A673 (cell line): Measurements from ENCODE around the gene ZNF511. TPM values are rescaled to one million over a fixed set of nuclear protein-coding genes. Genes with fewer than 3 reads are reported as not detected.

Source experiments
- BruUV-seq: library from RNA; stranded (reverse); fragments of 400-500 nt; replicated peaks from 2 replicates; lab custom pipeline; 2021; lab: Mats Ljungman, UMichigan
- CTCF ChIA-PET: fragments of 300-600 bp; sonication (Branson Sonifier 250); formaldehyde crosslinking; loops from one replicate; lab custom pipeline; 2022; ENCODE audit warnings: antibody characterized with exemption; lab: Charles Lee
- POLR2A ChIA-PET: fragments of 300-600 bp; sonication (Branson Sonifier 250); formaldehyde crosslinking; loops from one replicate; lab custom pipeline; 2022; ENCODE audit warnings: antibody characterized with exemption; ENCODE audit not compliant: low non-redundant PET; lab: Charles Lee
- DNase-seq: peaks from one replicate; pipeline ENCODE4 v3.0.0-alpha.2; 2015; ENCODE audit warnings: low spot score
- H3K27ac ChIP-seq: fragments of 200-600 bp; sonication (generic); 2 replicates; pipeline ENCODE4 v1.5.1; 2016; ENCODE audit warnings: mixed run types, low read depth, mild to moderate bottlenecking, mixed read lengths, antibody characterized with exemption, low read length; ENCODE audit not compliant: poor library complexity, severe bottlenecking
- H3K27me3 ChIP-seq: fragments of 200-600 bp; sonication (generic); replicated peaks from 2 replicates; pipeline ENCODE4 v1.6.1; 2017; ENCODE audit warnings: mixed run types, low read depth, mild to moderate bottlenecking, mixed read lengths, antibody characterized with exemption, low read length; ENCODE audit not compliant: insufficient read depth, poor library complexity
- H3K36me3 ChIP-seq: fragments of 200-600 bp; sonication (generic); 2 replicates; pipeline ENCODE4 v1.6.1; 2016; ENCODE audit warnings: mixed run types, mild to moderate bottlenecking, mixed read lengths, antibody characterized with exemption, low read length; ENCODE audit not compliant: insufficient read depth, poor library complexity, severe bottlenecking
- H3K4me1 ChIP-seq: fragments of 200-600 bp; sonication (generic); 2 replicates; pipeline ENCODE4 v1.6.1; 2017; ENCODE audit warnings: mixed run types, mild to moderate bottlenecking, mixed read lengths, antibody characterized with exemption, low read length; ENCODE audit not compliant: insufficient read depth, poor library complexity, severe bottlenecking
- H3K4me3 ChIP-seq: fragments of 200-600 bp; sonication (generic); 2 replicates; pipeline ENCODE4 v1.5.1; 2016; ENCODE audit warnings: low read depth, mixed run types, mild to moderate bottlenecking, mixed read lengths, low read length; ENCODE audit not compliant: poor library complexity, severe bottlenecking
- H3K9me3 ChIP-seq: fragments of 200-600 bp; sonication (generic); 2 replicates; pipeline ENCODE4 v1.6.1; 2016; ENCODE audit warnings: mixed run types, low read depth, mild to moderate bottlenecking, mixed read lengths, antibody characterized with exemption, low read length; ENCODE audit not compliant: poor library complexity, severe bottlenecking
- EZH2 ChIP-seq: fragments of 200-600 bp; sonication (generic); IDR thresholded peaks from 2 replicates; pipeline ENCODE4 v1.6.1; 2017; ENCODE audit warnings: borderline replicate concordance, low read depth, mild to moderate bottlenecking, mixed read lengths, antibody characterized with exemption, low read length; ENCODE audit not compliant: poor library complexity, severe bottlenecking
- intact Hi-C: fragments of 100-400 bp; cut with micrococcal nuclease; formaldehyde crosslinking; loops from one replicate; pipeline ENCODE4 v1.10.0; 2022; ENCODE audit not compliant: unreplicated experiment
- total RNA-seq: library from RNA; stranded (reverse); gene quantifications from 2 replicates; pipeline ENCODE4 v1.2.3, GENCODE V29; 2021
- TF ChIP-seq, protein P1 (sequence below): fragments of 300-800, 200-600 bp; sonication (generic); conservative IDR thresholded peaks from 2 replicates; pipeline ENCODE4 v1.5.1; 2017; ENCODE audit warnings: low read depth, mild to moderate bottlenecking, antibody characterized with exemption, low read length, moderate library complexity, mixed read lengths

The ZNF511 gene
- total RNA-seq, 1 experiment from 2014 or later = 61.4 TPM

- H3K36me3 ChIP-seq = no peaks in the 10 kb centered on the region
- DNase-seq = peak; percentile 65
- H3K4me1 ChIP-seq = peaks cover 19% of the 10 kb centered on the region
- peak overlapping the region; percentile 63 for H3K4me3 ChIP-seq
- peak overlapping the region; percentile 59 for H3K27ac ChIP-seq
- CTCF ChIA-PET = no interaction called here
- H3K9me3 ChIP-seq = no peaks in the 10 kb centered on the region
- POLR2A ChIA-PET = no interaction called here
- TF ChIP-seq, protein P1, sequence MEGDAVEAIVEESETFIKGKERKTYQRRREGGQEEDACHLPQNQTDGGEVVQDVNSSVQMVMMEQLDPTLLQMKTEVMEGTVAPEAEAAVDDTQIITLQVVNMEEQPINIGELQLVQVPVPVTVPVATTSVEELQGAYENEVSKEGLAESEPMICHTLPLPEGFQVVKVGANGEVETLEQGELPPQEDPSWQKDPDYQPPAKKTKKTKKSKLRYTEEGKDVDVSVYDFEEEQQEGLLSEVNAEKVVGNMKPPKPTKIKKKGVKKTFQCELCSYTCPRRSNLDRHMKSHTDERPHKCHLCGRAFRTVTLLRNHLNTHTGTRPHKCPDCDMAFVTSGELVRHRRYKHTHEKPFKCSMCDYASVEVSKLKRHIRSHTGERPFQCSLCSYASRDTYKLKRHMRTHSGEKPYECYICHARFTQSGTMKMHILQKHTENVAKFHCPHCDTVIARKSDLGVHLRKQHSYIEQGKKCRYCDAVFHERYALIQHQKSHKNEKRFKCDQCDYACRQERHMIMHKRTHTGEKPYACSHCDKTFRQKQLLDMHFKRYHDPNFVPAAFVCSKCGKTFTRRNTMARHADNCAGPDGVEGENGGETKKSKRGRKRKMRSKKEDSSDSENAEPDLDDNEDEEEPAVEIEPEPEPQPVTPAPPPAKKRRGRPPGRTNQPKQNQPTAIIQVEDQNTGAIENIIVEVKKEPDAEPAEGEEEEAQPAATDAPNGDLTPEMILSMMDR = no peak
- no peak for TF ChIP-seq EZH2
- H3K27me3 ChIP-seq = no peaks in the 10 kb centered on the region
- no TSS peak for BruUV-seq
- intact Hi-C loops = no loop called here
These were observed 46.9 kb upstream of the ZNF511 start for GRCh38 chr10:133261726-133262325.

DNA sequence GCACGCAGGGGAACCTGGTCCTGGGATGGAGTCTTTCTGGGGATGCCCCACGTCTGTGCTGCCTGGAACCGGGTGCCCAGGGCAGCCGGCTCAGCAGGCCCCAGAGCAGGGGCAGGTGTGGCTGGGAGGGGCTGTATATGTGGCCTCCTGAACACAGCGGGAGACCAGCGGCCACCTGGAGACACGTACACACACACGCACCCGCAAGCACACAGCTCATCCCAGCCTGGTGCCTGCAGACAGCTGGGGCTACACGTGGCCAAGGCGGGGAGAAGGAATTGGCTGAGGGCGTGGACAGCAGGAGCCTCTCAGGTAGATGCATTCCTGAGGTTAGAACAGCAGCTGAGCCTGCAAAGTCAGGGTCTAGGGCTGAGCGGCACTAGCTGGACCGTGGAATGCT, 46.0 kb upstream of the ZNF511 start:
- intact Hi-C loops = no loop called here
- no peaks in the 10 kb centered on the region for H3K27me3 ChIP-seq
- no peak overlapping the region for H3K4me3 ChIP-seq
- no TSS peak for BruUV-seq
- peaks cover 19% of the 10 kb centered on the region for H3K4me1 ChIP-seq
- no peak for DNase-seq
- TF ChIP-seq EZH2 = no peak
- TF ChIP-seq, protein P1 = no peak
- no peaks in the 10 kb centered on the region for H3K9me3 ChIP-seq
- no peak overlapping the region for H3K27ac ChIP-seq
- no peaks in the 10 kb centered on the region for H3K36me3 ChIP-seq
- ChIA-PET CTCF (no interaction called here), POLR2A (no interaction called here)

- no TSS peak for BruUV-seq
- ChIA-PET POLR2A (no interaction called here), CTCF (no interaction called here)
- DNase-seq = no peak
- no peaks in the 10 kb centered on the region for H3K36me3 ChIP-seq
- no peaks in the 10 kb centered on the region for H3K9me3 ChIP-seq
- no peak overlapping the region for H3K4me3 ChIP-seq
- intact Hi-C loops = no loop called here
- H3K27me3 ChIP-seq = no peaks in the 10 kb centered on the region
- peaks cover 19% of the 10 kb centered on the region for H3K4me1 ChIP-seq
- no peak for TF ChIP-seq EZH2
- TF ChIP-seq, protein P1 = no peak
- H3K27ac ChIP-seq = no peak overlapping the region
These were observed 45.0 kb upstream of the ZNF511 start for GRCh38 chr10:133263674-133264073.
